G401 (cell line): ENCODE measurements around the gene ROBO2. TPM values are rescaled to one million over a fixed set of nuclear protein-coding genes. Genes with fewer than 3 reads are reported as not detected.
A peak's percentile ranks its signal among the peaks of the same experiment; 100 is the strongest.

ENCODE experiments used
- DNase-seq: peaks from one replicate; pipeline ENCODE4 v3.0.0-alpha.2; 2015; ENCODE audit warnings: low spot score
- in situ Hi-C: cut with HindIII; loops from 2 replicates; pipeline ENCODE4 v1.10.0; 2016; ENCODE audit warnings: low sequenced_read_pairs, mixed read lengths
- total RNA-seq: library from RNA; depleted of rRNA; stranded (reverse); fragments of >200 nt; shearing (Covaris generic); gene quantifications from 2 replicates; pipeline ENCODE4 v1.2.3, GENCODE V29; 2014

Gene ROBO2
- total RNA-seq, 1 experiment from 2014 or later: not detected

GRCh38 chr3:77051591-77051990, 11.7 kb downstream of the ROBO2 start:
- in situ Hi-C loops: no loop called here
- DNase-seq: no peak

GRCh38 chr3:77052051-77052501, 12.2 kb downstream of the ROBO2 start:
- in situ Hi-C loops: no loop called here
- peak; percentile 48 for DNase-seq

GRCh38 chr3:77052733-77053670, 13.1 kb downstream of the ROBO2 start:
- peak; percentile 35 for DNase-seq
- in situ Hi-C loops: no loop called here

GRCh38 chr3:77053795-77054194, 13.9 kb downstream of the ROBO2 start:
- in situ Hi-C loops: no loop called here
- peak; percentile 40 for DNase-seq

DNA sequence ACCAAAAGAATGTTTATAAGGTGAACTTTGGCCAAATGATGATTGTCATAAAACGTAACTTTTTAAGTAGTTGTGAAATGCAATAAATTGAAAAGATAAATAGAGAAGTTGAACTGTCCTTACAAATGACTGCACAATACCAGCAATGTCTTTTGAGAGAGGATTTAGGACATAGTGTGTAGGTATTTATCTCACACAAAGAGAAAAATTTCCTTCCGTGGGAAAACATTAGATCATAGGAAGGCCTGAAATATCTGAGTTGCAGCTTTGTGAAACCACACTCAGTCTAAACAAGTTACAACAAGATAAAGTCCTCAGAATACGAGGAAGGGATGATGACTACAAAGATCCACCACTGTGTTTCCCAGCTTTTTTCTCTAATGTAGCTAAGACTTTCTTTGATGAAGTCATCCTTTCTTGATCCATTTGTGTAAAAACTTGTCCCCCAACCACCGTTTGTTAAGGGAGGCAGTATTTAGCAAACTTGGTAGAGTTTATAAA, 16.0 kb downstream of the ROBO2 start:
- in situ Hi-C loops: no loop called here
- no peak for DNase-seq

DNA sequence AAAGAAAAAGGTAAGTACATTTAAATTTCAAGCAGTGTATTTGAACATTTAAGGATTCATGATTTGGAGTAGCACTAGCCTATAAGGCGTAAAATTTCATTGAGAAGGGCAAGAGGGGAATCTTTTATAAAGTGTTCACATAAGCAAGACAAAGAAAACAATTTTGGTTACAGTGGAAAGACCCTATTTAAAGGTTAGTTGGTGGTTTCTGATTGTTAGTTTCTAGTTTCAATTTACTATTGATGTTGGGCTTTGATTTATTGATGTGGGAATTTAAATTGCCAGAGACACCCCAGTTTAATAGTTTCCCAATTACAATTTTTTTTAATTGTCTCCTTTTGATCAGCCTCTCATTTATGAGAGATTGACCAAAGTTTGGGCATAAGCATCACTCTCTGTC, 19.5 kb downstream of the ROBO2 start:
- no peak for DNase-seq
- in situ Hi-C loops: no loop called here

- DNase-seq: no peak
- in situ Hi-C loops: no loop called here
These were observed 23.5 kb downstream of the ROBO2 start for GRCh38 chr3:77063423-77063822.

GRCh38 chr3:77065750-77066149, 25.9 kb downstream of the ROBO2 start:
- no peak for DNase-seq
- in situ Hi-C loops: no loop called here

DNA sequence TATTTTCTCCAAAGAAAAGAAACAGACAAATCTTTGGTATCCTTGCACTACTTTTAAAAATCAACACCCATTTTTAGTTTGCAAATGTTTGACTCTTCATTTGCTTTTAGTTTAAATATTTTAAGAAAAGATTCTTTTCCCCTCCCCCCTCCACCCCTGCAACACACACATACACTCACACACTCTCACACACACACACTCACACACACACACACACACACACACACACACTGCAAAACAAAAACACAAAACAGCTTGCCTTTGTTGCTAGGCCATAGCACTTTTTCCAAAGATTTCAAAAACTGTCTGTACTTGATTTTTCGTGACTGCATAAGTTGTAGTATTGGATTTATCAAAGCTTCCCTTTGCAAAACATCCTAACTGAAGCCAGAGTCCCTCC, 26.9 kb downstream of the ROBO2 start:
- in situ Hi-C loops: no loop called here
- no peak for DNase-seq

- in situ Hi-C loops: no loop called here
- DNase-seq: no peak
These were observed 28.9 kb downstream of the ROBO2 start for GRCh38 chr3:77068808-77069207.

DNA sequence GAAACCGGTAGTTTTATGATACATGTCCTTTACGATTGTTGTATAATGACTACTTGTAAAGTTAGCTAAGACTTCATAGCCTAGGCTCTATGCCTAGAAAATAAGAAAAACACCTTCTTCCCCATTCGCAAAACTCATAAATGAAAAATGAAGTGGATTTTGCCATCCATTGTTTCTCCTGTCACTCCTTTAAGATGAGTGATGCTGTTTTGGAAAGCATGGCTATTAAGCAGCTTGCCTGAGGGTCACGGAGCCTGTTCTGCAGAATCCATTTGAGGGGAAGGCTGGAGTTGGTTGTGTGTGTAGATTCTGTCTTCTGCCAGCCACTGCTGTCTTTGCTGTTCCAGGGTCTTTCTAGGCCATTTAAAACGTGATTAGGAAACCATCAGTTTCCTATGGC, 31.5 kb downstream of the ROBO2 start:
- DNase-seq: no peak
- in situ Hi-C loops: no loop called here

DNA sequence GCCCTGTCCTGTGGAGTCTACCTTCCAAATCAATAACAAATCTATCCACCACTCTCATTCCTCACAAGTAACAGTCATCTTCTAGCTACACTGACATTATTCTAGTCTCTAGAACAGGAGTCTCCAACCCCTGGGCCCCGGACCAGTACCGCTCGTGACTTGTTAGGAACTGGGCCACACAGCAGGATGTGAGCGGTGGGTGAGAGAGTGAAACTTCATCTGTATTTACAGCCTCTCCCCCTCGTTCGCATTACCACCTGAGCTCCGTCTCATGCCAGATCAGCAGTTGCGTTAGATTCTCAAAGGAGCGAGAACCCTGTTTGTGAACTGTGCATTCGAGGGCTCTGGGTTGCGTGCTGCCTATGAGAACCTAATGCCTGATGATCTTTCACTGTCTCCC, 31.9 kb downstream of the ROBO2 start:
- in situ Hi-C loops: no loop called here
- DNase-seq: no peak

DNA sequence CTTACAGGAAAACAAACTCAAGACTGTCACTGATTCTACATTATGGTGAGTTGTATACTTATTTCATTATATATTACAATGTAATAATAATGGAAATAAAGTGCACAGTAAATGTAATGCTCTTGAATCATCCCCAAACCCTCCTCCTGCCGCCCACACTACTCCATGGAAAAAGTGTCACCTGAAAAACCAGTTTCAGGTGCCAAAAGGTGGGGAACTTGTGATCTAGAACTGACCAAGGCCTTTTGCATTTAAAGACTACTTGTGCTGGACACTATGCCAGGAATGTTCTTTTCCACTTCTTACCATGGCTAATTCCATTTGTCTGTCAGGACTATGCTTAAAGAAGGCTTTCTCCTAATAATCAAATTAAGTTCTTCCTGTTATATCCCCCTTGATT, 32.3 kb downstream of the ROBO2 start:
- no peak for DNase-seq
- in situ Hi-C loops: no loop called here

GRCh38 chr3:77078279-77078678, 38.4 kb downstream of the ROBO2 start:
- in situ Hi-C loops: no loop called here
- DNase-seq: no peak

- no peak for DNase-seq
- in situ Hi-C loops: no loop called here
These were observed 40.2 kb downstream of the ROBO2 start for GRCh38 chr3:77079988-77080610.

DNA sequence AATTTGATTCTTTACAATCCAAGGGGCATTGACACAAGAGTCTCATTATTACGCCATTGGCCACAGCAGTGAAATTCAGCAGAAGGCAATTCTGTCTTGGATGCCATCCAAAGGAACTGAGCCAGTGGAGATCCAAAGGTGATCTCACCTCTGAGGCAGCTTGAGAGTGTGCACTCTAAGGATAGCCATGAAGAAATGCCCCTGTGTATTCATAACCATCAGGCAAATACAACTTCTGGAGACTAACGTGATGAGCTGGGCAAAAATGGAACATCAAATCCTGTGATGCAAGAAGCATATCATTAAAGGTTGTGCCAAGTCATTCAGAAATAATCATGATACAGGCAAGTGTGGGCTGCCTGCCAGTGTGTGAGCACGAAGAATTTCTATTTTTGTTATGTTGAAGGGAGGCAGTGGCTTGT, 41.4 kb downstream of the ROBO2 start:
- in situ Hi-C loops: no loop called here
- peak; percentile 93 for DNase-seq

GRCh38 chr3:77084511-77084910, 44.6 kb downstream of the ROBO2 start:
- DNase-seq: no peak
- in situ Hi-C loops: no loop called here

DNA sequence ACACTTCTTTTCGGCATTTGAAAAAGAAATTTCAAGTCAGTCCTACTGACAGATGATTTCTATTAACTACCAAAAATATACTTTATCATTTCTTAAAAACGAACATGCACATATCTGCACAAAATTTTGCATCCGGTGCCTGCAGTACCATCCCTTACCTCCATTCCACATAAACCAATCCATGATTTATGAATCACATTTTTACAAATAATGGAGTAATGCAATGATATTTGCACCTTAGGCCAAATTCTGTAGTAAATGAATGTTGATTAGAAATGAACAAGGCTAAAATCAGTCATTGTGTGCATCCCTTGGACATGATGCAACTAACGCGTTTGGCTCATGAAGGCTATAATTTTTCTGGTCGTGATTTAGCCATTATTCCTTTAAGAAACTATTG, 46.5 kb downstream of the ROBO2 start:
- no peak for DNase-seq
- in situ Hi-C loops: no loop called here

GRCh38 chr3:77091809-77092208, 51.9 kb downstream of the ROBO2 start:
- in situ Hi-C loops: no loop called here
- DNase-seq: no peak

GRCh38 chr3:77093101-77093500, 53.2 kb downstream of the ROBO2 start:
- DNase-seq: no peak
- in situ Hi-C loops: no loop called here
